ENCODE measurements around the gene SEC16B. TPM values are rescaled to one million over a fixed set of nuclear protein-coding genes. Genes with fewer than 3 reads are reported as not detected.

The SEC16B gene
- total and polyA plus RNA-seq, 2 of the 8 experiments (the other 6 are each of a cell fraction or from before 2014, with no cell fraction given) = 0.56 to 0.94 TPM

DNA sequence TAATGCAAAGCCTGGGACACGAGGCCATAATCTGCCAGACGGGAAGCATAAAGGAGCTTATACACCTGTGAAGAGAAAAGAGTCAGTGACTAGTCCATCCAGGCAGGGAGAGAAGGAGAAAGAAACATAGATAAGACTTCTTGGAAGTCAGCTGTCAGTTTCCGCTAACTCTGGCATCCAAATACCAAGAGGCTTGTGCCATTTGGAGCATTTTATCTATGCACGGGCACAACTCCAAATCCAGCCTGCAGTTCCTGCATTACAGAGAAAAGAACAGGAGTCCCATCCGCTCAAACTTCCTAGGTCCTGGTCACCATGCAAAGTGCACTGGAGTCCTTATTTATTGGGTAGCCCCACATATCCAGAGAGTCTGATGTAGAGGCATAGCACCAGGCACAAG is 27.9 kb downstream of the SEC16B start:
- FAIRE-seq (no peak), DNase-seq (ENCODE audit: low read depth in 1 of 2, low spot score in 2 of 2) (no peak)
- H3K18ac ChIP-seq (ENCODE audit: extremely low read depth, low read length) = no peak overlapping the region
- no peaks in the 10 kb centered on the region; the same call in 1 of the 2 replicates for H3K79me1 ChIP-seq (ENCODE audit: low read depth, low read length)
- no peak overlapping the region for H2BK15ac ChIP-seq (ENCODE audit: low read length)
- no peak overlapping the region for H3K27ac ChIP-seq (ENCODE audit: low read depth, low read length)
- no peak overlapping the region for H2BK5ac ChIP-seq (ENCODE audit: low read depth, low read length)
- ChIA-PET CTCF (ENCODE audit: partially characterized antibody) (interaction anchor here (0.6 to 14.8 kb wide), 6 partner anchors 8 to 158 kb away, joined by 3 to 274 read pairs (median 6); no protein-coding TSS in a partner anchor), POLR2A (ENCODE audit: partially characterized antibody) (no interaction called here)
- no peak overlapping the region for H3K23ac ChIP-seq (ENCODE audit: insufficient read length)
- H3K9me3 ChIP-seq (ENCODE audit: insufficient read depth in 2 of 2, low read depth in 1 of 2, low read length in 1 of 2) = no peaks in the 10 kb centered on the region
- H2AK5ac ChIP-seq (ENCODE audit: low read depth, low read length) = no peak overlapping the region
- no peaks in the 10 kb centered on the region for H3K79me2 ChIP-seq (ENCODE audit: control insufficient read depth in 1 of 2, insufficient read depth in 2 of 2, low read length in 2 of 2)
- no peak overlapping the region for H2BK120ac ChIP-seq (replicated peaks; ENCODE audit: low read depth, low read length)
- no peak overlapping the region for H4K91ac ChIP-seq (replicated peaks; ENCODE audit: insufficient read length, low read length)
- no peaks in the 10 kb centered on the region for H3K23me2 ChIP-seq (ENCODE audit: low read depth, low read length)
- H3K27me3 ChIP-seq (replicated peaks in 1 of 4; ENCODE audit: control insufficient read depth in 3 of 4, extremely low read depth in 1 of 4, insufficient read depth in 3 of 4, low read length in 3 of 4) = no peaks in the 10 kb centered on the region
- H3K4ac ChIP-seq (replicated peaks; ENCODE audit: insufficient read length, low read depth, low read length) = no peak overlapping the region
- no peaks in the 10 kb centered on the region for H4K20me1 ChIP-seq (replicated peaks in 1 of 2; ENCODE audit: control insufficient read depth in 1 of 2, insufficient read depth in 2 of 2, low read length in 2 of 2)
- H4K8ac ChIP-seq (ENCODE audit: extremely low read depth, insufficient read depth, low read length) = no peak overlapping the region
- peaks cover 0 to 2% (median 2%) of the 10 kb centered on the region in 4 experiments; a peak in 2 of 7 replicates for H3K4me1 ChIP-seq (replicated peaks in 1 of 4; ENCODE audit: control insufficient read depth in 3 of 4, insufficient read depth in 4 of 4, low read length in 3 of 4)
- no peak overlapping the region for H3K9ac ChIP-seq (replicated peaks in 1 of 4; ENCODE audit: extremely low read depth in 1 of 4, low read depth in 3 of 4, low read length in 3 of 4)
- H3K4me3 ChIP-seq (ENCODE audit: extremely low read depth in 1 of 4, insufficient read depth in 2 of 4, low read depth in 3 of 4, low read length in 4 of 4) = no peak overlapping the region
- H4K5ac ChIP-seq (ENCODE audit: insufficient read length, low read depth, low read length) = no peak overlapping the region
- no peak overlapping the region for H2AFZ ChIP-seq (ENCODE audit: low read length)
- no peak overlapping the region for H3K4me2 ChIP-seq (ENCODE audit: insufficient read depth in 1 of 2, low read depth in 2 of 2, low read length in 2 of 2)
- H2BK20ac ChIP-seq (ENCODE audit: low read length) = no peak overlapping the region
- 90% methylated on average over 5 of the region's 5 CpGs; no CpG with 5 or more reads in 1 of the 2 experiments for WGBS, 2 experiments (ENCODE audit: extremely low coverage in 1 of 2, insufficient coverage in 1 of 2, insufficient read length in 1 of 2, insufficient replicate concordance in 2 of 2, low coverage in 1 of 2, low lambda C conversion rate in 2 of 2, missing lambda C conversion rate in 1 of 2)
- H2BK12ac ChIP-seq (ENCODE audit: low read depth, low read length) = no peak overlapping the region
- H3K56ac ChIP-seq (replicated peaks; ENCODE audit: insufficient read length, low read depth, low read length) = no peak overlapping the region
- no peak for TF ChIP-seq RBBP5 (IDR thresholded peaks at IDR 0.05; ENCODE audit: borderline replicate concordance, low read depth, low read length)
- TF ChIP-seq SP2 (IDR thresholded peaks at IDR 0.05; ENCODE audit: low read length) = no peak
- TF ChIP-seq SIN3A (conservative IDR thresholded peaks at IDR 0.05 in 1 of 2, IDR thresholded peaks at IDR 0.05 in 1 of 2; ENCODE audit: low read depth in 1 of 2, low read length in 2 of 2) = no peak
- TF ChIP-seq JUN (IDR thresholded peaks at IDR 0.05; ENCODE audit: low read depth, low read length) = no peak
- no peak for TF ChIP-seq KDM5A (IDR thresholded peaks at IDR 0.05; ENCODE audit: low read length)
- no peak for TF ChIP-seq ASH2L (IDR thresholded peaks at IDR 0.05; ENCODE audit: low read length)
- no peak for TF ChIP-seq JUND (IDR thresholded peaks at IDR 0.05; ENCODE audit: low read length)
- TF ChIP-seq, protein P1, sequence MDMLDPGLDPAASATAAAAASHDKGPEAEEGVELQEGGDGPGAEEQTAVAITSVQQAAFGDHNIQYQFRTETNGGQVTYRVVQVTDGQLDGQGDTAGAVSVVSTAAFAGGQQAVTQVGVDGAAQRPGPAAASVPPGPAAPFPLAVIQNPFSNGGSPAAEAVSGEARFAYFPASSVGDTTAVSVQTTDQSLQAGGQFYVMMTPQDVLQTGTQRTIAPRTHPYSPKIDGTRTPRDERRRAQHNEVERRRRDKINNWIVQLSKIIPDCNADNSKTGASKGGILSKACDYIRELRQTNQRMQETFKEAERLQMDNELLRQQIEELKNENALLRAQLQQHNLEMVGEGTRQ (IDR thresholded peaks at IDR 0.05; ENCODE audit: low read length) = no peak
- TF ChIP-seq GABPA (IDR thresholded peaks at IDR 0.05; ENCODE audit: borderline replicate concordance, insufficient read depth, low read length) = no peak
- H3K36me3 ChIP-seq (ENCODE audit: control insufficient read depth in 2 of 4, insufficient read depth in 4 of 4, low read length in 3 of 4) = no peaks in the 10 kb centered on the region
- H3K14ac ChIP-seq (ENCODE audit: insufficient read length) = no peak overlapping the region

All from H1 (cell line).